Left cardiac atrium (tissue), 4 donors: ENCODE results near the gene C12orf42. TPM values are rescaled to one million over a fixed set of nuclear protein-coding genes. Genes with fewer than 3 reads are reported as not detected.
"Not testable (repeated sequence)": the region's sequence is repeated elsewhere in the genome, so short reads cannot be mapped to it uniquely, and the experiment has no call there.

ENCODE experiments used
- ATAC-seq, 2 donors: fragments of 200-7000 bp; cut with Tn5 transposase; one replicate each; pipeline ENCODE4 v1.9.1; 2020; ENCODE audit warnings: mild to moderate bottlenecking in 2 of 2, moderate library complexity in 2 of 2
- DNase-seq: peaks from one replicate; pipeline ENCODE4 v3.0.0-alpha.2; 2020
- intact Hi-C, 2 donors: fragments of 100-400 bp; cut with DNase I; formaldehyde crosslinking; loops; one replicate each; pipeline versions ENCODE4 v1.14.1 to v1.15.1; 2022 to 2023
- total RNA-seq, 2 donors: library from RNA; stranded (reverse); fragmentation: NEBNext Ultra II Directional; extraction: Animal tissue kit (Norgen Biotek cat#: 25700); gene quantifications; one replicate each; pipeline ENCODE4 v1.2.1, GENCODE V29; 2021
- donor health status: DM: no; HTN: yes; CAD: no.
- donor health status: DM: no; HTN: yes; CAD: no; lungs with severe emphysema.
- donor health status: DM: yes; HTN: yes; CAD: no.
- donor health status: Dilated cardiomyopathy.

Gene C12orf42
- total RNA-seq, 2 donors from 2014 or later: not detected

- intact Hi-C loops: no loop called here
- no peak for DNase-seq
- ATAC-seq: no peak
These were observed 63.8 kb downstream of the C12orf42 start for GRCh38 chr12:103431950-103432349.

GRCh38 chr12:103431387-103431786, 64.4 kb downstream of the C12orf42 start:
- intact Hi-C loops: no loop called here
- ATAC-seq (no peak), DNase-seq (no peak)

GRCh38 chr12:103425674-103426073, 70.1 kb downstream of the C12orf42 start:
- DNase-seq, ATAC-seq, intact Hi-C loops: not testable (repeated sequence)

- intact Hi-C loops, DNase-seq, ATAC-seq: not testable (repeated sequence)
These were observed 70.8 kb downstream of the C12orf42 start for GRCh38 chr12:103424849-103425586.

- no peak for ATAC-seq
- no peak for DNase-seq
These were observed 72.3 kb downstream of the C12orf42 start for GRCh38 chr12:103423516-103423910.

GRCh38 chr12:103422746-103423515, 72.8 kb downstream of the C12orf42 start:
- DNase-seq (no peak), ATAC-seq (no peak)

More at GRCh38 chr12:103423516-103423910, 72.3 kb downstream of the C12orf42 start:
- intact Hi-C loops: no loop called here

GRCh38 chr12:103422328-103422727, 73.4 kb downstream of the C12orf42 start:
- intact Hi-C loops: no loop called here
- no peak for ATAC-seq
- no peak for DNase-seq

More at GRCh38 chr12:103422746-103423515, 72.8 kb downstream of the C12orf42 start:
- intact Hi-C loops: no loop called here

- intact Hi-C loops: no loop called here
- DNase-seq (no peak), ATAC-seq (no peak)
These were observed 74.4 kb downstream of the C12orf42 start for GRCh38 chr12:103421402-103421801.

GRCh38 chr12:103415681-103416080, 80.1 kb downstream of the C12orf42 start:
- no peak for DNase-seq
- no peak for ATAC-seq
- intact Hi-C loops: no loop called here

GRCh38 chr12:103401421-103401820, 94.3 kb downstream of the C12orf42 start:
- intact Hi-C loops: no loop called here
- no peak for DNase-seq
- no peak for ATAC-seq

GRCh38 chr12:103399986-103400385, 95.8 kb downstream of the C12orf42 start:
- no peak for DNase-seq
- peak in 1 of 2 donors; percentile 43 for ATAC-seq

GRCh38 chr12:103397536-103397935, 98.2 kb downstream of the C12orf42 start:
- intact Hi-C loops: no loop called here

More at GRCh38 chr12:103399986-103400385, 95.8 kb downstream of the C12orf42 start:
- intact Hi-C loops: no loop called here

GRCh38 chr12:103392722-103393121, 103.0 kb downstream of the C12orf42 start:
- ATAC-seq (no peak), DNase-seq (no peak)
- intact Hi-C loops: no loop called here

More at GRCh38 chr12:103397536-103397935, 98.2 kb downstream of the C12orf42 start:
- ATAC-seq (no peak), DNase-seq (no peak)

- DNase-seq (no peak), ATAC-seq (no peak)
- intact Hi-C loops: no loop called here
These were observed 104.7 kb downstream of the C12orf42 start for GRCh38 chr12:103391103-103391502.

GRCh38 chr12:103387385-103387784, 108.4 kb downstream of the C12orf42 start:
- no peak for DNase-seq
- intact Hi-C loops: no loop called here
- no peak for ATAC-seq

- DNase-seq: no peak
- ATAC-seq: no peak
- intact Hi-C loops: no loop called here
These were observed 109.3 kb downstream of the C12orf42 start for GRCh38 chr12:103386451-103386850.

GRCh38 chr12:103382736-103383346, 112.9 kb downstream of the C12orf42 start:
- DNase-seq (no peak), ATAC-seq (no peak)
- intact Hi-C loops: no loop called here

GRCh38 chr12:103382119-103382518, 113.6 kb downstream of the C12orf42 start:
- no peak for DNase-seq
- intact Hi-C loops: no loop called here
- ATAC-seq: no peak

- DNase-seq (no peak), ATAC-seq (no peak)
- intact Hi-C loops: no loop called here
These were observed 116.1 kb downstream of the C12orf42 start for GRCh38 chr12:103379670-103380069.

GRCh38 chr12:103373088-103373523, 122.7 kb downstream of the C12orf42 start:
- ATAC-seq: no peak
- DNase-seq: no peak
- intact Hi-C loops: no loop called here
